Esophagus squamous epithelium (tissue), 5 donors: ENCODE results near the gene C20orf173. TPM values are rescaled to one million over a fixed set of nuclear protein-coding genes. Genes with fewer than 3 reads are reported as not detected.

ENCODE experiments used
- DNase-seq: peaks from one replicate; lab custom pipeline; 2025; lab: John Stamatoyannopoulos, UW
- H3K27ac ChIP-seq, 4 donors: fragments of 200-600 bp; sonication (generic); one replicate each; pipeline ENCODE4 v1.5.1; 2016 to 2019; ENCODE audit warnings: mild to moderate bottlenecking in 1 of 4
- H3K27me3 ChIP-seq, 4 donors: fragments of 200-600 bp; sonication (generic); 1 replicate in 3 of 4; 2 replicates in 1 of 4; pipeline versions ENCODE4 v1.5.1 to v1.6.0; 2017 to 2021; ENCODE audit warnings: antibody characterized with exemption in 1 of 4
- H3K36me3 ChIP-seq, 3 donors: fragments of 200-600 bp; sonication (generic); one replicate each; pipeline ENCODE4 v1.5.1; 2016 to 2019
- H3K4me1 ChIP-seq, 3 donors: fragments of 200-600 bp; sonication (generic); one replicate each; pipeline ENCODE4 v1.5.1; 2017 to 2019
- H3K4me3 ChIP-seq, 4 donors: fragments of 200-600 bp; sonication (generic); 1 replicate in 3 of 4; 2 replicates in 1 of 4; pipeline ENCODE4 v1.5.1; 2016 to 2019; ENCODE audit warnings: mild to moderate bottlenecking in 2 of 4, moderate library complexity in 1 of 4
- H3K9me3 ChIP-seq, 3 donors: fragments of 200-600 bp; sonication (generic); one replicate each; pipeline ENCODE4 v1.5.1; 2016 to 2019
- POLR2A ChIP-seq, 4 donors: fragments of 450-650 bp; IDR thresholded peaks; one replicate each; pipeline ENCODE4 v1.6.1; 2017; ENCODE audit warnings: antibody characterized with exemption in 4 of 4, mild to moderate bottlenecking in 4 of 4, moderate library complexity in 3 of 4
- WGBS, 2 donors: methylation state at CpG; one replicate each; pipeline ENCODE4 v1.1.5; 2018; 5-methylcytosine and 5-hydroxymethylcytosine counted together
- intact Hi-C: fragments of 100-400 bp; cut with DNase I; formaldehyde crosslinking; loops from one replicate; pipeline ENCODE4 v1.15.0; 2022
- total RNA-seq, 4 donors: library from RNA; depleted of rRNA; stranded (reverse); fragments of >200 nt; gene quantifications; one replicate each; pipeline ENCODE4 v1.1.0, GENCODE V29; 2016
- TF ChIP-seq, protein P1 (sequence below), 6 experiments: fragments of 450-650 bp in 4 of 6; fragments of 200-600 bp in 2 of 6; sonication (generic) in 2 of 6; IDR thresholded peaks; one replicate each; pipeline ENCODE4 v1.5.1; 2016 to 2019; ENCODE audit warnings: antibody characterized with exemption in 6 of 6, mild to moderate bottlenecking in 4 of 6, moderate library complexity in 4 of 6
- donor health status: DM: yes; HTN: yes; CAD: no.

Gene C20orf173
- total RNA-seq, 4 donors from 2014 or later, result not detected

- no peaks in the 10 kb centered on the region for H3K27me3 ChIP-seq
- no peak overlapping the region for H3K4me3 ChIP-seq
- DNase-seq, result no peak
- WGBS, 2 donors, result 89 to 90% methylated on average over 1 to 5 of the region's 10 CpGs
- H3K36me3 ChIP-seq, result peaks cover 0 to 12% (median 2%) of the 10 kb centered on the region in 3 donors
- no peaks in the 10 kb centered on the region for H3K9me3 ChIP-seq
- H3K4me1 ChIP-seq, result no peaks in the 10 kb centered on the region
- intact Hi-C loops, result no loop called here
- TF ChIP-seq, protein P1, sequence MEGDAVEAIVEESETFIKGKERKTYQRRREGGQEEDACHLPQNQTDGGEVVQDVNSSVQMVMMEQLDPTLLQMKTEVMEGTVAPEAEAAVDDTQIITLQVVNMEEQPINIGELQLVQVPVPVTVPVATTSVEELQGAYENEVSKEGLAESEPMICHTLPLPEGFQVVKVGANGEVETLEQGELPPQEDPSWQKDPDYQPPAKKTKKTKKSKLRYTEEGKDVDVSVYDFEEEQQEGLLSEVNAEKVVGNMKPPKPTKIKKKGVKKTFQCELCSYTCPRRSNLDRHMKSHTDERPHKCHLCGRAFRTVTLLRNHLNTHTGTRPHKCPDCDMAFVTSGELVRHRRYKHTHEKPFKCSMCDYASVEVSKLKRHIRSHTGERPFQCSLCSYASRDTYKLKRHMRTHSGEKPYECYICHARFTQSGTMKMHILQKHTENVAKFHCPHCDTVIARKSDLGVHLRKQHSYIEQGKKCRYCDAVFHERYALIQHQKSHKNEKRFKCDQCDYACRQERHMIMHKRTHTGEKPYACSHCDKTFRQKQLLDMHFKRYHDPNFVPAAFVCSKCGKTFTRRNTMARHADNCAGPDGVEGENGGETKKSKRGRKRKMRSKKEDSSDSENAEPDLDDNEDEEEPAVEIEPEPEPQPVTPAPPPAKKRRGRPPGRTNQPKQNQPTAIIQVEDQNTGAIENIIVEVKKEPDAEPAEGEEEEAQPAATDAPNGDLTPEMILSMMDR (IDR thresholded peaks at IDR 0.05), result no peak
- no peak for TF ChIP-seq POLR2A (IDR thresholded peaks at IDR 0.05)
- H3K27ac ChIP-seq, result no peak overlapping the region
These were observed 33.2 kb upstream of the C20orf173 start for GRCh38 chr20:35562541-35563110.

- TF ChIP-seq POLR2A (IDR thresholded peaks at IDR 0.05), result no peak
- TF ChIP-seq, protein P1 (IDR thresholded peaks at IDR 0.05), result no peak
- no peaks in the 10 kb centered on the region for H3K9me3 ChIP-seq
- no peaks in the 10 kb centered on the region for H3K27me3 ChIP-seq
- DNase-seq, result no peak
- 60% methylated on average over 1 of the region's 5 CpGs; no CpG with 5 or more reads in 1 of the 2 donors for WGBS, 2 donors
- H3K36me3 ChIP-seq, result peaks cover 4 to 21% (median 12%) of the 10 kb centered on the region in 3 donors
- intact Hi-C loops, result no loop called here
- no peak overlapping the region for H3K4me3 ChIP-seq
- no peaks in the 10 kb centered on the region for H3K4me1 ChIP-seq
- H3K27ac ChIP-seq, result no peak overlapping the region
These were observed 32.2 kb upstream of the C20orf173 start for GRCh38 chr20:35561671-35562070.

- intact Hi-C loops, result no loop called here
- Histone ChIP-seq H3K36me3 (peaks cover 8 to 25% (median 16%) of the 10 kb centered on the region in 3 donors), H3K9me3 (no peaks in the 10 kb centered on the region), H3K27me3 (no peaks in the 10 kb centered on the region), H3K27ac (no peak overlapping the region), H3K4me1 (no peaks in the 10 kb centered on the region), H3K4me3 (no peak overlapping the region)
- no peak for DNase-seq
- TF ChIP-seq, protein P1 (IDR thresholded peaks at IDR 0.05), result peak in 3 of 6 experiments; percentile 9 to 30 (median 14)
- no peak for TF ChIP-seq POLR2A (IDR thresholded peaks at IDR 0.05)
- WGBS, 2 donors, result 28% methylated on average over 5 of the region's 7 CpGs; no CpG with 5 or more reads in 1 of the 2 donors
These were observed 31.8 kb upstream of the C20orf173 start for GRCh38 chr20:35561268-35561667.

GRCh38 chr20:35560541-35560940 lies 31.1 kb upstream of the C20orf173 start:
- no peaks in the 10 kb centered on the region for H3K4me1 ChIP-seq
- no peak for TF ChIP-seq POLR2A (IDR thresholded peaks at IDR 0.05)
- TF ChIP-seq, protein P1 (IDR thresholded peaks at IDR 0.05), result no peak

DNA sequence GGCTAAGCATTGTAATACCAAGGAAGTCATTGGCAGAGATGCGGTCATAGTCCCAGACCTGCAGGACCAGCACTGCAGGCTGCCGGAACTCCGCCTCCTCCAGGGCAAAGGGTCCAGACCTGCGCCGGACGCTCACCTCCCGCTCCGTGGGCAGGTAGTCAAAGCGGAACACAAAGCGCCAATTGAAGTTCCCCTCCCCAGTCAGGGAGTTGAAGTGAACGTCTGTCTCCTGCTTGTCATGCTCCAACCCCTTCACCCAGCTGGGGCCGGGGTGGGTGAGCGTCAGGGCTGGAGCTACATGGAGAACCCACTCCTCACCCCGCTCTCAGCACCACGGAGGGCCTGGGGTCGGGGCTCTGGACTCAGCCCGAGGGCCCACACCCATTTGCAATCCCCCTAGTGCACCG lies 30.7 kb upstream of the C20orf173 start:
- Histone ChIP-seq H3K27ac (no peak overlapping the region), H3K4me3 (no peak overlapping the region), H3K4me1 (no peaks in the 10 kb centered on the region), H3K36me3 (peaks cover 13 to 37% (median 21%) of the 10 kb centered on the region in 3 donors), H3K9me3 (no peaks in the 10 kb centered on the region), H3K27me3 (no peaks in the 10 kb centered on the region)
- no peak for DNase-seq
- 50 to 64% methylated on average over 5 to 16 of the region's 18 CpGs for WGBS, 2 donors
- TF ChIP-seq POLR2A (IDR thresholded peaks at IDR 0.05), result no peak
- TF ChIP-seq, protein P1 (IDR thresholded peaks at IDR 0.05), result no peak
- intact Hi-C loops, result no loop called here

More at GRCh38 chr20:35560541-35560940, 31.1 kb upstream of the C20orf173 start:
- Histone ChIP-seq H3K9me3 (no peaks in the 10 kb centered on the region), H3K27me3 (no peaks in the 10 kb centered on the region), H3K36me3 (peaks cover 13 to 33% (median 21%) of the 10 kb centered on the region in 3 donors), H3K4me3 (no peak overlapping the region), H3K27ac (no peak overlapping the region)
- intact Hi-C loops, result no loop called here
- 50 to 73% methylated on average over 4 to 8 of the region's 10 CpGs for WGBS, 2 donors
- DNase-seq, result no peak
